PC-3 (cell line): Measurements from ENCODE around the gene TNFSF8. TPM values are rescaled to one million over a fixed set of nuclear protein-coding genes. Genes with fewer than 3 reads are reported as not detected.

ENCODE experiments used
- ATAC-seq: fragments of 200-7000 bp; cut with Tn5 transposase; 2 replicates; pipeline ENCODE4 v1.9.1; 2020; ENCODE audit warnings: mild to moderate bottlenecking, moderate library complexity
- BruUV-seq: library from RNA; stranded (reverse); fragments of 400-500 nt; replicated peaks from 2 replicates; lab custom pipeline; 2021; lab: Mats Ljungman, UMichigan
- CTCF ChIA-PET: fragments of 300-600 bp; sonication (Branson Sonifier 250); formaldehyde crosslinking; loops from one replicate; lab custom pipeline; 2022; ENCODE audit warnings: antibody characterized with exemption; lab: Charles Lee
- POLR2A ChIA-PET: fragments of 300-600 bp; sonication (Branson Sonifier 250); formaldehyde crosslinking; loops from one replicate; lab custom pipeline; 2022; ENCODE audit warnings: antibody characterized with exemption; ENCODE audit not compliant: unreplicated experiment; lab: Charles Lee
- DNase-seq: peaks from one replicate; pipeline ENCODE4 v3.0.0-alpha.2; 2015
- H2AFZ ChIP-seq: fragments of 300-600 bp; sonication (generic); 2 replicates; pipeline ENCODE4 v1.6.0; 2016; ENCODE audit warnings: antibody characterized with exemption, low read length
- H3F3A ChIP-seq: fragments of 300-600 bp; sonication (generic); one replicate; pipeline ENCODE4 v1.6.0; 2017; ENCODE audit warnings: antibody characterized with exemption, low read length, control low read depth, mild to moderate bottlenecking; ENCODE audit not compliant: unreplicated experiment
- H3K27ac ChIP-seq: fragments of 300-600 bp; sonication (generic); 2 replicates; pipeline ENCODE4 v1.5.1; 2016; ENCODE audit warnings: mild to moderate bottlenecking, low read length
- H3K27me3 ChIP-seq: fragments of 300-600 bp; sonication (generic); 2 replicates; pipeline ENCODE4 v1.6.1; 2016; ENCODE audit warnings: low read length, mixed read lengths
- H3K36me3 ChIP-seq: fragments of 300-600 bp; sonication (generic); 2 replicates; pipeline ENCODE4 v1.6.1; 2016; ENCODE audit warnings: low read depth, mixed run types, low read length, mixed read lengths
- H3K4me1 ChIP-seq: fragments of 300-600 bp; sonication (generic); 2 replicates; pipeline ENCODE4 v1.5.1; 2016; ENCODE audit warnings: low read length; ENCODE audit not compliant: insufficient read depth
- H3K4me2 ChIP-seq: fragments of 300-600 bp; sonication (generic); 2 replicates; pipeline ENCODE4 v1.6.0; 2016; ENCODE audit warnings: low read length
- H3K4me3 ChIP-seq: fragments of 300-600 bp; sonication (generic); 2 replicates; pipeline ENCODE4 v1.5.1; 2016; ENCODE audit warnings: mild to moderate bottlenecking, low read length, mixed read lengths
- H3K79me2 ChIP-seq: fragments of 300-600 bp; sonication (generic); 2 replicates; pipeline ENCODE4 v1.6.1; 2017; ENCODE audit warnings: low read length, mixed read lengths
- H3K9ac ChIP-seq: fragments of 300-600 bp; sonication (generic); 2 replicates; pipeline ENCODE4 v1.6.0; 2016; ENCODE audit warnings: mild to moderate bottlenecking, low read length
- H3K9me2 ChIP-seq: fragments of 300-600 bp; sonication (generic); replicated peaks from 2 replicates; pipeline ENCODE4 v1.6.1; 2016; ENCODE audit warnings: mixed run types, low read length, mixed read lengths
- H3K9me3 ChIP-seq: fragments of 300-600 bp; sonication (generic); 2 replicates; pipeline ENCODE4 v1.6.1; 2016; ENCODE audit warnings: low read length, mixed read lengths
- H4K20me1 ChIP-seq: fragments of 300-600 bp; sonication (generic); 2 replicates; pipeline ENCODE4 v1.6.1; 2016; ENCODE audit warnings: low read length, mixed read lengths
- CTCF ChIP-seq: fragments of 300-600 bp; sonication (generic); conservative IDR thresholded peaks from 2 replicates; pipeline ENCODE4 v1.5.1; 2017; ENCODE audit warnings: antibody characterized with exemption, low read depth, mild to moderate bottlenecking, low read length
- EZH2 ChIP-seq: fragments of 300-600 bp; sonication (generic); IDR thresholded peaks from one replicate; pipeline ENCODE4 v1.6.1; 2017; ENCODE audit warnings: antibody characterized with exemption, mild to moderate bottlenecking, low read length; ENCODE audit not compliant: unreplicated experiment
- EZH2phosphoT487 ChIP-seq: fragments of 300-600 bp; sonication (generic); IDR thresholded peaks from 2 replicates; pipeline ENCODE4 v1.6.1; 2018; ENCODE audit warnings: mild to moderate bottlenecking, antibody characterized with exemption, low read length, borderline replicate concordance
- intact Hi-C: fragments of 100-400 bp; cut with micrococcal nuclease; formaldehyde crosslinking; loops from 2 replicates; pipeline ENCODE4 v1.9.0; 2023
- total RNA-seq: library from RNA; depleted of rRNA; stranded (reverse); fragments of >200 nt; gene quantifications from 2 replicates; pipeline ENCODE4 v1.2.3, GENCODE V29; 2014

Gene TNFSF8
- total RNA-seq, 1 experiment from 2014 or later: not detected

GRCh38 chr9:114893221-114894010, 37.0 kb downstream of the TNFSF8 start:
- Histone ChIP-seq H3K4me3 (no peak overlapping the region), H3K4me1 (peaks cover 42% of the 10 kb centered on the region), H3K27ac (peak overlapping the region; percentile 89), H3K9me3 (no peaks in the 10 kb centered on the region), H3K27me3 (no peaks in the 10 kb centered on the region), H3K9ac (peak overlapping the region; percentile 55), H3K9me2 (no peaks in the 10 kb centered on the region), H4K20me1 (no peaks in the 10 kb centered on the region), H2AFZ (no peak overlapping the region), H3K79me2 (no peaks in the 10 kb centered on the region), H3F3A (no peaks in the 10 kb centered on the region), H3K36me3 (no peaks in the 10 kb centered on the region), H3K4me2 (peak overlapping the region; percentile 43; the same call in 1 of the 2 replicates)
- intact Hi-C loops: no loop called here
- BruUV-seq: no TSS peak
- TF ChIP-seq EZH2phosphoT487: no peak
- TF ChIP-seq EZH2: no peak
- TF ChIP-seq CTCF: no peak
- ATAC-seq (peak; percentile 54), DNase-seq (peak; percentile 76)
- POLR2A ChIA-PET: no interaction called here
- CTCF ChIA-PET: no interaction called here

- TF ChIP-seq EZH2phosphoT487 (no peak), EZH2 (no peak), CTCF (no peak)
- ATAC-seq: no peak
- Histone ChIP-seq H3K27ac (0 out of 2 replicates have a peak overlapping the region, but pooled peaks have one; percentile 10), H3F3A (no peaks in the 10 kb centered on the region), H4K20me1 (no peaks in the 10 kb centered on the region), H3K9me2 (no peaks in the 10 kb centered on the region), H3K27me3 (no peaks in the 10 kb centered on the region), H3K4me3 (no peak overlapping the region), H3K4me1 (peaks cover 39% of the 10 kb centered on the region), H3K9me3 (no peaks in the 10 kb centered on the region), H3K36me3 (no peaks in the 10 kb centered on the region), H3K9ac (no peak overlapping the region), H2AFZ (no peak overlapping the region), H3K4me2 (no peak overlapping the region), H3K79me2 (no peaks in the 10 kb centered on the region)
- intact Hi-C loops: no loop called here
- ChIA-PET CTCF (no interaction called here), POLR2A (no interaction called here)
- peak; percentile 33 for DNase-seq
- BruUV-seq: no TSS peak
These were observed 40.6 kb downstream of the TNFSF8 start for GRCh38 chr9:114889802-114890224.

GRCh38 chr9:114888607-114889006, 41.8 kb downstream of the TNFSF8 start:
- peaks cover 6% of the 10 kb centered on the region for H3F3A ChIP-seq
- ATAC-seq (no peak), DNase-seq (no peak)
- H3K79me2 ChIP-seq: no peaks in the 10 kb centered on the region
- H3K4me2 ChIP-seq: no peak overlapping the region
- no peak overlapping the region for H3K4me3 ChIP-seq
- H3K9me3 ChIP-seq: no peaks in the 10 kb centered on the region
- H4K20me1 ChIP-seq: no peaks in the 10 kb centered on the region
- H3K9ac ChIP-seq: no peak overlapping the region
- no peak overlapping the region for H2AFZ ChIP-seq
- no peaks in the 10 kb centered on the region for H3K36me3 ChIP-seq
- peaks cover 38% of the 10 kb centered on the region for H3K4me1 ChIP-seq
- no peaks in the 10 kb centered on the region for H3K27me3 ChIP-seq
- H3K27ac ChIP-seq: no peak overlapping the region
- TF ChIP-seq CTCF (no peak), EZH2 (no peak), EZH2phosphoT487 (no peak)
- intact Hi-C loops: no loop called here
- POLR2A ChIA-PET: no interaction called here
- no TSS peak for BruUV-seq
- CTCF ChIA-PET: no interaction called here
- no peaks in the 10 kb centered on the region for H3K9me2 ChIP-seq
